Measurements from ENCODE around the gene TMEM117.
"Not testable (repeated sequence)": the region's sequence is repeated elsewhere in the genome, so short reads cannot be mapped to it uniquely, and the experiment has no call there.

The TMEM117 gene

DNA sequence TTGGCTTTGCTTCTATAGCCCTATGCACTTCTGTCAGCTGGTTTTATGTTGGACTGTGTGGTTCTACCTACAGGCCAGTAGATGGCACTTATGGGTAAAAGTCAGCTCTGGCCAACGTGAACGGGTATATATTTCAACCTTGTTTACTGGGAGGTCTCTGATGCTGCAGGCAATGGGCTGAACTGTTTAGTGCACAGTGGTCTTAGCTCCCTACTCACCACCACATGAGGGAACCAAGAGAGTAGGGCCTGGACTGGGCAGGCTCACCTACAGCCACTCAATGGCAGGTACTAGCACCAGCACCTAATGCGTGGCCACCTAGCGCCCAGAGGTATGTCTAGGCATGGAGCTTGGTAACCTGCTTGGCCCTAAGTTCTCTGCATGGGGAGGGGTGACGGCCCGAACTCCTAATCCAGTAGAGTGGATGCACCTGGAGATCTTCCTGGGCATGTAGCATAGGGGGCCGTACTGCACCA is 481.8 kb downstream of the TMEM117 start:
- no peak for DNase-seq

DNA sequence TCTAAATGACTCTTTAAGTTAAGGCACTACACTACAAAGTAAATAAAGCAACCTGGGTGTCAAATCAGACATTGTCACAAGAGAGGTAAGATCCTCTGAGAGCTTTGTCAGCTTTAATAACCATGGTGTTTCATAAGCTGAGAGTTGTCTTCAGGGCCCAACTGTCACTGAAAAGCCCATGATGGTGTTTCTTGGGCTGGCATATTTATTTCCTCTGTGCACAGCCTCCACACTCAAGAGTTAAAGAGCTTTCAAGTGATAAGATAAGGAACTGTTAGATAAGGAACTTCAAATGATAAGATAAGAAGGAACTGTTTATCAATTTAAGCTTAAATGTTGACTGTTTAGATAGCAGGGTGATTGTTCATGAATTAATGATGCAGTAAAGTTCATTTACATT is 495.4 kb downstream of the TMEM117 start:
- no peak for DNase-seq

DNA sequence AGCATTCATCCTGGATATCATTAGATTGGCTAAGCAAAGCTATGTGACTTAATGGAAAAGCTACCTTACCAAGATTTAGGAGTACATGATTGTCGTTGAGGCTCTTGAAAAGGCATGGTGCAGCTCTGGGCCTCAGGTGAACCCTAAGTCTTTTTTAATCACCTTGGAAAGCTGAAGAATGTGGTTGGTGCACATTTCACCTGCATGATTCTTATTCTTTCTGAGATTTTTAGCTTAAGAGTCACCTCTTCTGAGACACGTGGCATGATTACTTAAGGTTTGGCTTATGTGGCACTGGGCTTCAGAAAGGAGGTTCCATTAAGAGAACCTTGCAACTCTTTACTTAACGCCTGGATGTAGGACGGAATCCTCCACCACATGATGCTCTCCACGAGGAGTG is 498.5 kb downstream of the TMEM117 start:
- DNase-seq, result no peak

DNA sequence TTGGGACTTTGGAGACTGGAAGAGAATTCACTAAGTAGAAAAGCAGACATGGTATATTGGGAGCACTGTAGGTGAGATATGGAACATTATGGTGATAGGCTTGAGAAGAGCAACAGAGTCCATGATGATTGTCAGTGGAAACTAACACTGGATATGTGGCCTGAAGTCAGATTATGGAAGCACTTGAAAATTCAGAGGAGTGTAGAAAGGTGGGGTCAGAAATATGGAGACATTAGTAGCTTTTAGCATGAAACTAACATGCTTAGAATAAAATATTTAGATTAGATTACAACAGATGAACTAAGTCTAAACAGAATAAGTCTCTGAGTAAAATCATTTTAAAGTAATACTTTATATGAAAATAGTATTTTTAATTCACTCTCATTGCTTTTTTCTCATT is 499.1 kb downstream of the TMEM117 start:
- DNase-seq, result no peak

DNA sequence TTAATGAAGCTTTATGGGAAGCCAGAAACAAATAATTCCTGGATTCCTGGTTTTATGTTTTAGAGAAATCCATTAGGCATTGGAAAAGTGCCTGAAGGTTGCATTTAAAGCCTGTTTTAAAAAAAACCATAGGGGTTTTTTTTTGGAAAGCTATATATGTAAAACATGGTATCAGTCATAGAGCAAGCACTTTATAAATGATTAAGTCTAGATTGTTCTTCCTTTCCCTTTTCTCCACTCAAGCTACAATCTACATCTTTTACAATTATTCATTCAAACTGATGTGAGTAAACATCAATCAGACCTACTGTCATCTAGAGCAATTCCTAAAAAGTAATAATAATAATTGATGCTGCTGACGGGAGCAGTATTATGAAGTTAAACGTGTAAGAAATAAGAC is 500.7 kb downstream of the TMEM117 start:
- no peak for DNase-seq

DNA sequence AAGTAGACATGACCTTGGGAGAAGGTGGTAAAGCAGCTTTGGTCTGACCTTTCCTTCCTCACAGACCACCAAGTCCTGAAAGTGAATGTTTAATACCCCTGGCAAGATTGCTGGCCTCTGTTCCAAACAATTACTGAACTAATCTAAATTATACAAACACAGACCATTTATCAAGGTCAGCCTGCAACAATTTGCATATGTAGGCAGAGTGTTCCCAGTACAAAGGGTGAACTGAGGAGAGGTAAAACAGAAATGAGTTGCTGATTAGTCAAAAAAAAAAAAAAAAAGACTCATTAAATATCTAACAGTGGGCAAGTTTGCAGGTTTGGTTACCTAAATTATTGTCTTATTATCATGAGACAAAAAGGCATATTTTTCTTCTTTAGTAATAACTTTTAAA is 506.5 kb downstream of the TMEM117 start:
- DNase-seq, result no peak

DNA sequence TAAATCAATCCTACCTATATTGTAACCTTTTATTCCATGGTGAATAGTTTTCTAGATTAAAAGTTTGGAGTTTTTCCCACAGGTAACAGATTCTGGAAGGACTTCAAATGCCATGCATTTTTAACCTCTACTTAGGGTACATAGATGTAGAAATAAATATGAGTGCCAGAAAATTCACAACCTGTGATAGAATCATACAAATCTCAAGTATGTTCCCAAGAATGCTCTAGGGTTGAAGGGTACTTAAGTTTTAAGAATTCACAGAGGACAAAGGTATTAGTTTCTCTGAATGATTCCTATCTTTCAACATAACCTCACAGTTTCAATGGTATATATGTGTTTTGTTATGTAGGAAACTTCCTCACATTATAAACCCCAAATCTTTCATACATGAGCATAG is 511.3 kb downstream of the TMEM117 start:
- DNase-seq, result no peak

DNA sequence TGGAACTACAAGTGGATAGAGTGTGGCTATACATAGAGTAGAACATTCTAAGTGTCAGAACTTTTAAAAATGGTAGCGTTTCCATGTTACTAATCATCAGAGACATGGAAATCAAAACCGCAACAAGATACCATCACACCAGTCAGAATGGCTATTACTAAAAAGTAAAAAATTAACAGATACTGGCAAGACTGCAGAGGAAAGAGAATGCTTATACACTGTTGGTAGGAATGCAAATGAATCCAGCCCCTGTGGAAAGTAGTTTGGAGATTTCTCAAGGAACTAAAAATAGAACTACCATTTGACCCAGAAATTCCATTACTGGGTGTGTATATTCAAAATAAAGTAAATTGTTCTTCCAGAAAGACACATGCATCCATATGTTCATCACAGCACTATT is 521.6 kb downstream of the TMEM117 start:
- no peak for DNase-seq

DNA sequence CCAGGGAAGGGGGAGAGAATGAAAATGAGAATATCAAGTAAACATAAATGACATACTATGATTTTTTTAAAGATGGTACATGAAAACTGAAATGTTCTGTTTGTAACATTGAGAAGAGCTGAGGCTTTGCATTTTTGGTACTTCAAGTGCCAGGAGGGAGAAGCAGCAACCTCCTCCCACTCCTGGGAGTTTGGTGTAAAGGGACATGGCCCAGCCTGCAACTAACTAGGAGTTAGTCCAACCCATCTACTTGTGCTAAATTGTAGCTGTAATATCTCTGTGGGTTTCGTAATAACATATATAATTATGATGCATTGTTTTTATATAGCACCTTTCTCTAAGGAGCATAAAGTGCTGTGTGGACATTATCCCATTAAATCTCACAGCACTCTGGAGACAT is 522.8 kb downstream of the TMEM117 start:
- no peak for DNase-seq

DNA sequence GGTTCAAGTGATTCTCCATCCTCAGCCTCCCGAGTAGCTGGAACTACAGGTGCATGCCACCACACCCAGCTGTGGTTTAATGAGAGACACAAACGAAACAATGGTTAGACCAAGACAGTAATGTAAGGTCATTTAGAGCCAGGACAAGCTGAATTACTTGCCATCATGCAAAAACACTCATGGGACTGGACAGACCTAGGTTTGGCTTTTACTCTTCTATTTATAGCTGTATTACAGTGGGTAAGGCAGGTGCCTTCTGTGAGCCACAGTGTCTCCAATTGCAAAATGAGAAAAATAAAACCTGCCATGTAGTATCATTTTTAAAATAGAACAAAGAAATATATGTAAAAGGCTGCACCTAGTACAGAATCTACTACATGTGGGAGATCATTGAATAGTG is 527.1 kb downstream of the TMEM117 start:
- no peak for DNase-seq

DNA sequence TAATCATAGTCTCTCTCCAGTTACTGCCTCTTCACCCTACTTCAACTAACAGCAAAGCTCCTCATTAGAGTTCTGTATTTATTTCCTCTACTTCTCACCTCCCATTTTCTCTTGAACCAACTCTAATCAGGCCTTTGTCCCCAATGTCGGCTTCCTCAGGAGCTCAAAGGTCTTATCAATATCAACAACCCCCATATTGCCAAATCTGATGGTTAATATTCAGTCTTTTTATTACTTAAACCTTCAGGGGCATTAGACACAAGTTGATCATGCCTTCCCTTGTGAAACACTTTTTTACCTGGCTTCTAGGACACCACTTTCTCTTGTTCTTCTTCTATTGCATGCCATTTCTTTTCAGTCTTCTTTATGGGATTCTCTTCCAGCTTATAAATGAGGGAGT is 531.3 kb downstream of the TMEM117 start:
- DNase-seq, result no peak

DNA sequence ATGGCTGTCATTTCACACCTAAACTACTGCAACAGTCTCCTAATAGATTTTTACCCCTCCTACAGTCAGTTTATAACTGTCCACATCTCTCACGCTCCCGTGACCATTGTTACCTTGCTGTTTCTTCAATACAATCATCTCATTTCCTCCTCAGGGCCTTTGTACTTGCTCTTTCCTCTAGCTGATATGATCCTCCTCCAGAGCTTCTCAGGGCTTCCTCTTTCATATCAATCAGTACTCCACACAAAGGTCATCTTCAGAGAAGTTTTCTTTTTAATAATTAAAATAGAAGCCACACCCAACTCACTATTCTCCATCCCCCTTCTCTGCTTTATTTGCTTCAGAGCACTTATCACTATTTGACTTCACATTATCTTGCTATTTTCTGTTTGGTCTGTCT is 532.0 kb downstream of the TMEM117 start:
- no peak for DNase-seq

DNA sequence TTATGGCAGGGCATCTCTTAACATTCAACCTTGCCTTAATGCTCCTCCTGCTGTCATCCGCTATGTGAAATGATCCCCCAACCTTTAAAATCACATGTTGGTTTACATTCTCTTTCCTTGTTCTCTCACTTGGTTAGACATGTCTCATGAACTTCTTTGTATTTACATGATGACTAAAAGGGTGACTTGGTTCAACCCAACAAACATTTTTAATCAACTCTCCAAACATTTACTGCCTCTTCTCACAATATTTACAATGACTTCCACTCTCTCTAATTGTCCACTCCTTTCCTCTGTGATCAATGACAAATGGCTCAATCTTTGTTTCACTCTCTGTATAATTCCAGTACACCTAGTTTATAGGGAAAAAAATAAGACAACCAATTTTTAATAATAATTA is 534.1 kb downstream of the TMEM117 start:
- no peak for DNase-seq

DNA sequence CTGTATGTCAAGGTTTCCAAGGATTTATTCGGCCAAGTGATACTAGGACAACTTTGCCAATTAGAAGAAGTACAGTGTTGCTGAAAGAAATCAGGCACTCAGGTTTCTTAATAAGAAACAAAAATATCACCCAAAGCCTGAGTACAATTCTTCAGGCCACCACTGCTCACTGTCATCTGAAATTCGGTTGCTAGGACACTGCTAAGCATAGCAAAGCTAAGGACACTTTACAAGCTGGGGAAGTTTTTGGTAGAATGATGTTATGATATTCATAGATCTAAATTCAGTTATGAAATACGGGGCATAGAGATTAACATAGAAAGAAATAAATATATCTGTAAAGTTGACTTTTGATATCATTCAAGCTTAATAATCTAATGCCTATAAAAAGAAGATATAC is 535.1 kb downstream of the TMEM117 start:
- no peak for DNase-seq

DNA sequence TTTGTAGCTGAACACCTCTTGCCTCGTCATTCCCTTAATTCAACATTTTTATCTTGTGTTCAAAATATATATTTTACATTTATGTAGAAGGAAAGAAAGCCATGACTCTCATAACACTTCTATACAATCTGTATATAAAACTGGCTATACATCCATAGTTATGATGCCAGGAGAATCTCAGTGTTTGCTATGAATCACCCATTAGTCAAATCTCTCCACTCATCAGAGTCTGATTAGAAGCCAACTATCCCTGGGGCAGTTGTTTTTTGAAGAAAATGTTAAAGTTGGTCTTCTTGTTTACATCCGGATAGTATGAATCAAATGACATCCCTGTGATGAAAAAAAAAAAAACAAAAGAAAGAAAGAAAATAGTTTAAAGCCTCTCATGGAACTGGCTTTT is 536.4 kb downstream of the TMEM117 start:
- DNase-seq, result no peak

DNA sequence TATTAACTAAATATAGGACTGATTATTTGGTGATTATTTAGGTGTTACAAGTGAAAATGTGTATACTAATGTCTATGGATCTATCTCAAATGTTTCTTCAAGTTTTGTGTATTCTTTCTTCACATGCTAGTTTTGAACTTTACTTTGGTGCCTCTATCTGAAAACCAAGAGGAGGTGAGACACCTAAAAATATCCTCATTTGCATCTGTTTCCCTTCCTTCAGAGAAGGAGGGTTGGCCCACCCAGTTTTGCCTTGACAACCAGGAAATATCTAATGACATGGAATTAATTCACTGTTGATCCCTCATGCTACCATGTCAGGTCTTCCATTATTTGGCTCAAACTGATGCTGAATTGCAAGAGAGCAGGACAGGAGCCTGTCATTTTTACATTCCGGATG is 539.8 kb downstream of the TMEM117 start:
- DNase-seq, result no peak

DNA sequence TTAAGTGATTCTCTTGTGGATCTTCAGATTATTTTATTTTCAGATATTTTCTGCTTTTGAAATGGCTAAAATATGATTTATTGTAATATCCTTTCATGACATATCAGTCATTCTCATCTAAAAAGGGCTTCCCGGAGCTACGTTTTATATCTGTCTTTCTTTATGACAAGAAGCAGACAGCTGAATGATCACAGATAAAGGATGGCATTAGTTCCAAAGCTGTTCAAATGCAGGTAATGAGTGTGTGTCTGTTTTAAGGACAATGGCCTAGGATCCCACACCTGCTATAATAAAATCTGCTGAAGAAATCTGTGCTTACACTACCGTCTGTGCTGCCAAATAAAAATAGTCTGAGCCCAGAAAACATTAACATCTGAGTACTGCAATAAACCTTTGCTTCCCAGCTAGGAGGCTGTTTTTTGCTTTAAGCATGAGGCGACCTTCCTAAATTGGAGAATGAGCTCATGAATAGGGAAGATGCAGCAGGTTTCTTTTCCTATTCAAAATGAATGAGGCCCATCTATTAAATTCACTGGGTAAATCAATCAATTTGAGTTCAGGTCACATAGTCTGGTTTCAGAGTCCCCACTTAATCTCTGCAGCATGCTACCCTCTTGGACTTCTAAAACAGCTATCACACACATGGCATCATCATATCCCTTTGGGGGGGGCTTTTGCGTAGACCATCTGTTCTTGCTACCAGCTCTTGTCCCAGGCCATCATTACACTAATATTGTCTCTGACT is 541.7 kb downstream of the TMEM117 start:
- DNase-seq, result no peak

DNA sequence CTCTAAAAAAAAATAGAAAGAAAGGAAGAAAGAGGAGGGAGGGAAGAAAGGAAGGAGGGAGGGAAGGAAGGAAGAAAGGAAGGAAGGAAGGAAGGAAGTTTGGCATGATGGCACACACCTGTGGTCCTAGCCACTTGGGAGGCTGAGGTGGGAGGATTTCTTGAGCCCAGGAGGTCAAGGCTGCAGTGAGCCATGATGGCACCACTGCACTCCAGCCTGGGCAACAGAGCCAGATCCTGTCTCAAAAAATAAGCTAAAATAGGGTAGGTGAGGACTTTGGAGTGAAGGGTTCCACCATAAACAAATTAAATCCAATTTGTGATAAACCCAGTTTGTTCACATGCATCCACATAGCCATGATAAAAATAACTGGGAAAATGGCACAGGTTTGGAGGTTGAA is 543.2 kb downstream of the TMEM117 start:
- DNase-seq, result not testable (repeated sequence)

DNA sequence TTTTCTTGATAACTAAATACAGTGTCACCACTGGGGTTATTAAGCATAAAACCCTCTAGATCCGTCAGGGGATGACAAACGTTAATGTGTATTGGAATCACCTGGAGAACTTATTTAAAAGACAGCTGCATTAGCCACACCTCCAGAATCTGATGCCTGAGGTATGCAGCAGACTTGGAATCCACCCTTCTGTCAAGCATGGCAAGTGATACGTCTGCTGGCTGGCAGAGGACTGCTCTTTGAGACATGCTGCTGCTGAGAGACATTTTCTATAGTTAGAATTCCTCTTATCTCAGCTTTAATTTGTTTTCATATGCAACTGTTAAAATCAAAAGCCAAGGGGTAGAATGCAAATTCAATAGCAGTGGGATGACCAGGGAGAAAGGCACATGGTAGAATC is 544.0 kb downstream of the TMEM117 start:
- DNase-seq, result no peak

DNA sequence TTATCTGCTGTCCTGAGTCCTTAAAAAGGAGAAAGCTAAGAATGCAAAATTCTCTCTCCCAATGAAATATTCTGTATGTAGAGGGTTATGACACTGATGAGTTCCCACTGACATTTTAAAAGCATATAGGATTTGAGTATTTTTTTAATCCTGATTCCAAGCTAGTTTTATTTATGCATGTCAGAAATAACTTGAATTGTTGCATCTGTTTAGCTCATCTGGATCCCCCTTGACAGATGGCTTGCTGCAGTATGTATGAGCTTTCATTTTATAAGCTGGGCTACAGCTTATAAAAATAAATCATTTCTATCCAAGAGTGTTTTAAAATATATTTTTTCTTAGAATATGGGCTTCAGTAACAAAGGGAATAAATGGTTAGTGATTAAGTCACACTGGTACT is 545.0 kb downstream of the TMEM117 start:
- no peak for DNase-seq

DNA sequence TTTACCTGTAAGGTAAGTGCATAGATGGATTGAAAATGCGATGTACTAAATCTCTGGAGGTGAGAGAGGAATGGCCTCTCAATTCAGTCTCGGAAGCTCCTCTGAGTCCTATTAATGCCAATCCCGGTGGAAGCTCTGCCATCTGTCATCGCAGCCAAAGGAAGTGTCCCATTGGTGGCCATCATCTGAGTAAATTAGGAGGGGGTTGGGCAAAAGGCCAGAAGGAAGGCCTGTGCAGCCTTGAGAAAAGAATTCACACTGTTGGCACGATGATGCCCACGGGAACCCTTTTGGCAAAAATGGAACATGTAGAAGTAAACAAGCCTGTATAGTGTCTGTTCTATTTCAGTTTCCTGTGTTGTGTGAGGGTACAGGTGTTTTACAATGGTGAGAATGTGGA is 545.5 kb downstream of the TMEM117 start:
- no peak for DNase-seq

DNA sequence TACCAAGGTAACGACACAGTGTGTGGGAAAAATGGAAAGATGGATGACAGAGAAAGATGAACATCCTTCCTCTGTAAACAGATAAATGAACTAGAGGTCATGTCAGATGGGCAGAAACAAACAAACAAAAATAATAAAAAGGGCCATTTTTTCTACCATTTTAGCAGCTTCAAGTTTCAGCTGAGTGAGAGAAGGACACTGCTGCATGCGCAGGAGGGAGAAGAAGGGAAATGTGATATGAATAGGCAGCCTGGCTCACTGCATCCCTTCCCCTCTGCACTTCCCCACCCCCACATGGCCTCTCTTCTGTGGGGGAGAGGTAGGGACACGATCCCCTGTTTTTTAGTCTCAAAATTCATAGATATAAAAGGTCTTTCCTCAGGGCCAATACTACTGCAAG is 548.3 kb downstream of the TMEM117 start:
- no peak for DNase-seq

DNA sequence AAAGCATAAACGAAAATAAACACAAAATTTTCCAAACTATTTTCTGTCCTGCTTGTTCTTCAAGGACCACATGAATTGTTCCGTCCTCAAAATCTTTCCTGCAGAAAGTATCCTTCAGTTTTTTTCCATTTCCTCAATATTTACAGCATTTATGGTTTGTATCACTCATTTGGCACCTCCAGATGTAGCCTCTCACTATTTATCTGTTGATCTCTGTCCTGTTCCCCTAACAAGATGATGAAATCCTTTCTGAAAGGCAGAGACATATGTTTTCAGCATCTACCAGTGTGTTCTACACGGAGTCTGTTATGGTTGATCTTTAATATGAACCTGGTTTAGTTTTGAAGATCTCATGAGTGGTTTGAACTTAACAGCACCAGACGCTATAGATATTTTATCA is 550.1 kb downstream of the TMEM117 start:
- DNase-seq, result no peak

DNA sequence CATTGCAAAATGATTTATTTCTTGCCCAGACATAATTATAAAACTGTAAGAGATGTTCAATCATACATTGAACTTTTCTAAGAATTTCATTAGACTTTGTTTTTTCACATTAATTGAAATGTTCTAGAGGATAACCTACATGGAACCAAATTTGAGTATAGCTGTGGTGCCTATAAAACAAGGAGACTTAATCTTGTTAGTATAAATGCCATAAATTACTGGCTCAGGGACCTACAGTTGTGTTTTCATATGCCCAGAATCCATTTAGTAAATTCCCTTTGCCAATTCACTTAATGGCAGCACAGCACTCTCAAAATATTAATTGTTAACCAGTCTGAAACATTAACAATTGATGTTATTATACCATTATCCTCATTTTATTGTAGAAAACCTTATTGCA is 551.7 kb downstream of the TMEM117 start:
- no peak for DNase-seq

DNA sequence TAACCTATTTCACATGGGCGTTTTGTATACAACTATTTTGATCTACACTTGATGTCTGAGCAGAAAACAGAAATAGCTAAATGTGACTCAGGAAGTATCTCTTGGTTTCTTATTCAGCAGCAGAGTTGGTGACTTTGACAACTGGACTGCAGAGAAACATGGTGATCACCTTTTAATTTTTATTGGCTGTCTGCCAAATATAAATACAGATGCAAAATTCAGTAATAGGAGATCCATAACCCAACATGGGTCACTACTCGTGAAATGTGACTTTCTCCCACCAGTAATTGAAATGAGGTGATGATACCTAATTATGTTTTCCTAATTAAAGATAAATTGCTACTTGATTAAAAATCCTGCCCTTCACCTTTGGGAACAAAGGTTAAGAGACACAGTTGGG is 553.2 kb downstream of the TMEM117 start:
- no peak for DNase-seq
